ENCODE measurements around the gene DISC1. TPM values are rescaled to one million over a fixed set of nuclear protein-coding genes. Genes with fewer than 3 reads are reported as not detected.

Gene DISC1
- total and polyA plus RNA-seq, 2 donors (not counting 3 experiments of a cell fraction or from before 2014, with no cell fraction given) = 3.3 to 14.7 TPM

GRCh38 chr1:231686384-231686783 is 59.8 kb downstream of the DISC1 start:
- BruUV-seq (replicated peaks) = no TSS peak
- H3K27ac ChIP-seq (ENCODE audit: insufficient read depth, low read depth, low read length) = no peak overlapping the region
- H3K9ac ChIP-seq (replicated peaks; ENCODE audit: extremely low read depth, insufficient read depth, low read length) = no peak overlapping the region
- no peaks in the 10 kb centered on the region for H3K36me3 ChIP-seq (ENCODE audit: control insufficient read depth in 2 of 2, extremely low read depth in 1 of 2, insufficient read depth in 2 of 2, low read length in 2 of 2)
- H4K20me1 ChIP-seq (replicated peaks; ENCODE audit: control insufficient read depth, extremely low read depth, insufficient read depth, low read length) = no peaks in the 10 kb centered on the region
- dilution Hi-C loops (cut with MboI; ENCODE audit: extremely low pct_ligation_motif_present, low sequenced_read_pairs) (no loop called here), intact Hi-C loops (cut with micrococcal nuclease) (no loop called here)
- no peak overlapping the region for H2AFZ ChIP-seq (ENCODE audit: low read depth, low read length)
- peaks cover 14% of the 10 kb centered on the region for H3K4me1 ChIP-seq (ENCODE audit: control insufficient read depth, extremely low read depth, insufficient read depth, low read length)
- DNase-seq (ENCODE audit: low read depth, low spot score) (no peak), FAIRE-seq (no peak)
- TF ChIP-seq CTCF (IDR thresholded peaks at IDR 0.05; ENCODE audit: extremely low read depth in 1 of 2, insufficient read depth in 1 of 2, low read depth in 1 of 2, low read length in 2 of 2) (no peak), EZH2 (IDR thresholded peaks at IDR 0.05; ENCODE audit: borderline replicate concordance, low read depth, low read length, severe bottlenecking) (no peak), JUN (IDR thresholded peaks at IDR 0.05; ENCODE audit: borderline replicate concordance, insufficient read depth, insufficient read length, low read depth) (no peak), GATA2 (IDR thresholded peaks at IDR 0.05; ENCODE audit: insufficient read depth, insufficient read length, low read depth, low read length) (no peak)
- H3K79me2 ChIP-seq (ENCODE audit: control insufficient read depth, insufficient read depth, low read length) = no peaks in the 10 kb centered on the region
- no peaks in the 10 kb centered on the region for H3K27me3 ChIP-seq (ENCODE audit: control insufficient read depth in 2 of 2, insufficient read depth in 2 of 2, low read length in 2 of 2)
- ChIA-PET CTCF (no interaction called here), POLR2A (no interaction called here)
- no peaks in the 10 kb centered on the region for H3K9me1 ChIP-seq (replicated peaks; ENCODE audit: control insufficient read depth, extremely low read depth, insufficient read depth, low read length)
- no peaks in the 10 kb centered on the region for H3K9me3 ChIP-seq (replicated peaks; ENCODE audit: control insufficient read depth, insufficient read depth, low read length)
- H3K4me3 ChIP-seq (replicated peaks in 1 of 3; ENCODE audit: insufficient read depth in 1 of 3, low read depth in 1 of 3, low read length in 3 of 3) = no peak overlapping the region
- no peak overlapping the region for H3K4me2 ChIP-seq (ENCODE audit: insufficient read depth, low read length)

GRCh38 chr1:231688989-231689388 is 62.4 kb downstream of the DISC1 start:
- TF ChIP-seq CTCF (IDR thresholded peaks at IDR 0.05; ENCODE audit: extremely low read depth in 1 of 2, insufficient read depth in 1 of 2, low read depth in 1 of 2, low read length in 2 of 2) (no peak), JUN (IDR thresholded peaks at IDR 0.05; ENCODE audit: borderline replicate concordance, insufficient read depth, insufficient read length, low read depth) (no peak), MYC (IDR thresholded peaks at IDR 0.05; ENCODE audit: low read depth, low read length) (no peak), MAX (IDR thresholded peaks at IDR 0.05; ENCODE audit: insufficient read depth, insufficient read length) (no peak), POLR2AphosphoS5 (IDR thresholded peaks at IDR 0.05; ENCODE audit: insufficient read depth, low read depth, low read length) (no peak), POLR2A (IDR thresholded peaks at IDR 0.05; ENCODE audit: low read depth, low read length) (no peak), GATA2 (IDR thresholded peaks at IDR 0.05; ENCODE audit: insufficient read depth, insufficient read length, low read depth, low read length) (no peak), EZH2 (IDR thresholded peaks at IDR 0.05; ENCODE audit: borderline replicate concordance, low read depth, low read length, severe bottlenecking) (no peak)
- H3K4me1 ChIP-seq (ENCODE audit: control insufficient read depth, extremely low read depth, insufficient read depth, low read length) = peaks cover 17% of the 10 kb centered on the region
- intact Hi-C loops (cut with micrococcal nuclease) = no loop called here
- ChIA-PET CTCF (no interaction called here), POLR2A (no interaction called here)
- BruUV-seq (replicated peaks) = no TSS peak
- no peaks in the 10 kb centered on the region for H3K36me3 ChIP-seq (ENCODE audit: control insufficient read depth in 2 of 2, extremely low read depth in 1 of 2, insufficient read depth in 2 of 2, low read length in 2 of 2)
- H2AFZ ChIP-seq (ENCODE audit: low read depth, low read length) = no peak overlapping the region
- no peak overlapping the region for H3K4me3 ChIP-seq (replicated peaks in 1 of 3; ENCODE audit: insufficient read depth in 1 of 3, low read depth in 1 of 3, low read length in 3 of 3)
- dilution Hi-C loops (cut with MboI; ENCODE audit: extremely low pct_ligation_motif_present, low sequenced_read_pairs) = no loop called here
- FAIRE-seq = no peak
- H4K20me1 ChIP-seq (replicated peaks; ENCODE audit: control insufficient read depth, extremely low read depth, insufficient read depth, low read length) = no peaks in the 10 kb centered on the region
- H3K4me2 ChIP-seq (ENCODE audit: insufficient read depth, low read length) = no peak overlapping the region
- H3K9me3 ChIP-seq (replicated peaks; ENCODE audit: control insufficient read depth, insufficient read depth, low read length) = no peaks in the 10 kb centered on the region
- no peaks in the 10 kb centered on the region for H3K27me3 ChIP-seq (ENCODE audit: control insufficient read depth in 2 of 2, insufficient read depth in 2 of 2, low read length in 2 of 2)
- no peak overlapping the region for H3K27ac ChIP-seq (ENCODE audit: insufficient read depth, low read depth, low read length)
- no peak overlapping the region for H3K9ac ChIP-seq (replicated peaks; ENCODE audit: extremely low read depth, insufficient read depth, low read length)
- H3K9me1 ChIP-seq (replicated peaks; ENCODE audit: control insufficient read depth, extremely low read depth, insufficient read depth, low read length) = no peaks in the 10 kb centered on the region
- DNase-seq (ENCODE audit: low read depth, low spot score) = no peak
- H3K79me2 ChIP-seq (ENCODE audit: control insufficient read depth, insufficient read depth, low read length) = no peaks in the 10 kb centered on the region
